ENCODE measurements around the gene ERG.

ERG gene

GRCh38 chr21:38499296-38499695 is 1.0 kb upstream of the ERG start:
- no peak for DNase-seq

GRCh38 chr21:38496224-38496623 is 2.1 kb downstream of the ERG start:
- DNase-seq: no peak

- no peak for DNase-seq
These were observed 2.6 kb downstream of the ERG start for GRCh38 chr21:38495696-38496095.

- no peak for DNase-seq
These were observed 3.0 kb downstream of the ERG start for GRCh38 chr21:38495242-38495641.

- DNase-seq: no peak
These were observed 3.6 kb downstream of the ERG start for GRCh38 chr21:38494703-38495102.

- DNase-seq: no peak
These were observed 4.0 kb downstream of the ERG start for GRCh38 chr21:38494251-38494642.

- no peak for DNase-seq
These were observed 4.6 kb downstream of the ERG start for GRCh38 chr21:38493549-38494250.

- no peak for DNase-seq
These were observed 6.3 kb downstream of the ERG start for GRCh38 chr21:38492007-38492406.

GRCh38 chr21:38491536-38491935 is 6.7 kb downstream of the ERG start:
- no peak for DNase-seq

- no peak for DNase-seq
These were observed 7.8 kb downstream of the ERG start for GRCh38 chr21:38490411-38491020.

- no peak for DNase-seq
These were observed 8.5 kb downstream of the ERG start for GRCh38 chr21:38489729-38490128.

- no peak for DNase-seq
These were observed 9.0 kb downstream of the ERG start for GRCh38 chr21:38489271-38489652.

- DNase-seq: no peak
These were observed 9.5 kb downstream of the ERG start for GRCh38 chr21:38488640-38489270.

GRCh38 chr21:38487901-38488639 is 10.2 kb downstream of the ERG start:
- DNase-seq: no peak

GRCh38 chr21:38486706-38487105 is 11.6 kb downstream of the ERG start:
- DNase-seq: no peak

GRCh38 chr21:38486221-38486620 is 12.1 kb downstream of the ERG start:
- no peak for DNase-seq

- DNase-seq: no peak
These were observed 18.4 kb downstream of the ERG start for GRCh38 chr21:38479641-38480525.

GRCh38 chr21:38478782-38479181 is 19.5 kb downstream of the ERG start:
- no peak for DNase-seq

- DNase-seq: no peak
These were observed 21.1 kb downstream of the ERG start for GRCh38 chr21:38477226-38477625.

- no peak for DNase-seq
These were observed 21.9 kb downstream of the ERG start for GRCh38 chr21:38476385-38476784.

GRCh38 chr21:38475519-38475918 is 22.8 kb downstream of the ERG start:
- DNase-seq: no peak

GRCh38 chr21:38474796-38475195 is 23.5 kb downstream of the ERG start:
- no peak for DNase-seq

GRCh38 chr21:38474124-38474523 is 24.2 kb downstream of the ERG start:
- DNase-seq: no peak
